22Rv1 (cell line): ENCODE data around the gene ZCCHC7.

Experiments used
- CTCF ChIP-seq: fragments of 450-650 bp; IDR thresholded peaks from 2 replicates; pipeline ENCODE4 v1.5.1; 2017; ENCODE audit warnings: mild to moderate bottlenecking
- ZFX ChIP-seq: fragments of 450-650 bp; IDR thresholded peaks from 2 replicates; pipeline ENCODE4 v1.6.1; 2017; ENCODE audit warnings: antibody characterized with exemption, borderline replicate concordance

GRCh38 chr9:37100741-37101140, 19.6 kb upstream of the ZCCHC7 start:
- TF ChIP-seq CTCF (no peak), ZFX (no peak)
